Measurements from ENCODE around the gene IRX2. TPM values are rescaled to one million over a fixed set of nuclear protein-coding genes. Genes with fewer than 3 reads are reported as not detected.

IRX2 gene
- total RNA-seq, 2 donors from 2014 or later: 0.12 TPM; not detected in 1

DNA sequence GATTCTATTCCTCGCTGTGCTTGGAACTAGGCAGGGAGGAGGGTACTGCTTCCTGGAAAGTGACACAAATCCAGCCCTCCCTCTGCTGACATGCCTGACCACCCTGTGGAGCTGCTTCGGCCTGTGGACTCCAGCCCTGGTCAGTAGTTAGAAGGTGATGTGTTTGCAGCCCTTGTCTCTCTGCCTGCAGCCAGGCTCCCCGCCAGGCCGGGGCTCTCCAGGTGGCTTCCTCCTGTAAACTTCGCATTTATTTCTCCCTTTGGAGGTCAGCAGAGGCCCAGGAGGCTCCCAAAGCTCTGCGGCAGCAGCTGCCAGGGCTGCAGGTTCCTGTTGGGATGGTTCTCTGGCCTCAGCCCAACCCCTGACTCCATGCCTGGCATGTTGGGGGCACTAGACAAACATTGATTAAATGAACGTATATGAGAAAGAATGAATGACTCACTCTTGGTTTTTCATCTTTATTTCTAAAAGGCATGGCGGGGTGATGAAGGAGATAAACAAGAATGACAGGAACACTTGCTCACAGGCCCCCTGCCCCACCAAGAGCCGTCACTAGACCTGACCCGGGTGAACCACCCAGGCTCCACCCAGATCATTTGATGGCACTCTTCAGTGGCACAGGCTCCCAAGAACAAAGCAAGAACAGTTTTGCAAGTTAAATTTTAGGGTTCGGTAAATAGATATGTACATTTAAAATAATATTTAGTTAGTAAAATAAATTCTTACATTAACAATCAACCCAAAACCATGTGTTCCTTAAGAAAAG, 8.4 kb upstream of the IRX2 start:
- Histone ChIP-seq H3K4me3 (no peak overlapping the region), H3K27me3 (peaks cover 36% of the 10 kb centered on the region), H3K27ac (no peak overlapping the region), H3K9ac (ENCODE audit: low read depth in 2 of 2, low read length in 2 of 2) (no peak overlapping the region), H3K9me3 (no peaks in the 10 kb centered on the region), H3K4me1 (no peaks in the 10 kb centered on the region), H3K36me3 (no peaks in the 10 kb centered on the region)
- DNase-seq: no peak
- intact Hi-C loops (cut with DNase I): no loop called here
- TF ChIP-seq, protein P1, sequence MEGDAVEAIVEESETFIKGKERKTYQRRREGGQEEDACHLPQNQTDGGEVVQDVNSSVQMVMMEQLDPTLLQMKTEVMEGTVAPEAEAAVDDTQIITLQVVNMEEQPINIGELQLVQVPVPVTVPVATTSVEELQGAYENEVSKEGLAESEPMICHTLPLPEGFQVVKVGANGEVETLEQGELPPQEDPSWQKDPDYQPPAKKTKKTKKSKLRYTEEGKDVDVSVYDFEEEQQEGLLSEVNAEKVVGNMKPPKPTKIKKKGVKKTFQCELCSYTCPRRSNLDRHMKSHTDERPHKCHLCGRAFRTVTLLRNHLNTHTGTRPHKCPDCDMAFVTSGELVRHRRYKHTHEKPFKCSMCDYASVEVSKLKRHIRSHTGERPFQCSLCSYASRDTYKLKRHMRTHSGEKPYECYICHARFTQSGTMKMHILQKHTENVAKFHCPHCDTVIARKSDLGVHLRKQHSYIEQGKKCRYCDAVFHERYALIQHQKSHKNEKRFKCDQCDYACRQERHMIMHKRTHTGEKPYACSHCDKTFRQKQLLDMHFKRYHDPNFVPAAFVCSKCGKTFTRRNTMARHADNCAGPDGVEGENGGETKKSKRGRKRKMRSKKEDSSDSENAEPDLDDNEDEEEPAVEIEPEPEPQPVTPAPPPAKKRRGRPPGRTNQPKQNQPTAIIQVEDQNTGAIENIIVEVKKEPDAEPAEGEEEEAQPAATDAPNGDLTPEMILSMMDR (IDR thresholded peaks at IDR 0.05): no peak

DNA sequence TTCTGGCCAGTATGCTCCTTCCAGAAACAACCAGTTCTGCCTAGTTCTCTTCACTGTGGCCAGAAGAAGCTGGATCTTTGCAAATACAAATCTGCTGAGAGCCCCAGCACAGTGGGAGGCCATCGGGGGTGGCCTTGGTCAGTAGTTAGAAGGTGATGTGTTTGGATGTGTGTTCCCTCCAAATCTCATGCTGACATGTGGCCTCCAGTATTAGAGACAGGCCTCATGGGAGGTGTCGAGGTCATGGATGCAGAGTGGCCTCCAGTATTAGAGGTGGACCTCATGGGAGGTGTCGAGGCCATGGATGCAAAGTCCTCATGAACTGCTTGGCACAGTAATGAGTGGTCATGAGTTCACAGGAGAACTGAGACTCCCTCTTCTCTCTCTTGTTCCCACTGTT, 7.6 kb upstream of the IRX2 start:
- H3K9ac ChIP-seq (ENCODE audit: low read depth in 2 of 2, low read length in 2 of 2): no peak overlapping the region
- no peaks in the 10 kb centered on the region for H3K9me3 ChIP-seq
- H3K27ac ChIP-seq: no peak overlapping the region
- H3K36me3 ChIP-seq: no peaks in the 10 kb centered on the region
- intact Hi-C loops (cut with DNase I): no loop called here
- no peaks in the 10 kb centered on the region for H3K4me1 ChIP-seq
- no peak overlapping the region for H3K4me3 ChIP-seq
- peaks cover 42% of the 10 kb centered on the region for H3K27me3 ChIP-seq
- TF ChIP-seq, protein P1 (IDR thresholded peaks at IDR 0.05): no peak
- DNase-seq: no peak

DNA sequence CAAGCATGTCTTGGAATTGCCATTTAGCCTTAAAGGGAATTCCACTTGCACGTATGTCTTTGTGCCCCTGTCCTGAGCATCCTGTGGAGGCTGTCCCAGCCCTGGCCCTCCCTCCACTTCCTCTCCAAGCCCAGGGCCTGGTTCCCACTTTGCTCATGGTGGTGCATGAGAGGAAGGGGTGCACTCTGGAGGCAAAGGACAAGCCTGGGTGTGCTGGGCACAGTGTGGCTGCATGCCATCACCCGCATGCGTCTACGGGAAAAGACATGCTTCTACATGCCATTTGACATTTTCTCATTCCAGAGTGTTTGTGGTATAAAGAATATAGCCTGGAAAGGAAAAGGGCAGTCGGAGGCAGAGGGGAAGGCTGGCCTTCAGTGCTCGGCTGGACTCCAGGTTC, 7.2 kb upstream of the IRX2 start:
- TF ChIP-seq, protein P1 (IDR thresholded peaks at IDR 0.05): no peak

DNA sequence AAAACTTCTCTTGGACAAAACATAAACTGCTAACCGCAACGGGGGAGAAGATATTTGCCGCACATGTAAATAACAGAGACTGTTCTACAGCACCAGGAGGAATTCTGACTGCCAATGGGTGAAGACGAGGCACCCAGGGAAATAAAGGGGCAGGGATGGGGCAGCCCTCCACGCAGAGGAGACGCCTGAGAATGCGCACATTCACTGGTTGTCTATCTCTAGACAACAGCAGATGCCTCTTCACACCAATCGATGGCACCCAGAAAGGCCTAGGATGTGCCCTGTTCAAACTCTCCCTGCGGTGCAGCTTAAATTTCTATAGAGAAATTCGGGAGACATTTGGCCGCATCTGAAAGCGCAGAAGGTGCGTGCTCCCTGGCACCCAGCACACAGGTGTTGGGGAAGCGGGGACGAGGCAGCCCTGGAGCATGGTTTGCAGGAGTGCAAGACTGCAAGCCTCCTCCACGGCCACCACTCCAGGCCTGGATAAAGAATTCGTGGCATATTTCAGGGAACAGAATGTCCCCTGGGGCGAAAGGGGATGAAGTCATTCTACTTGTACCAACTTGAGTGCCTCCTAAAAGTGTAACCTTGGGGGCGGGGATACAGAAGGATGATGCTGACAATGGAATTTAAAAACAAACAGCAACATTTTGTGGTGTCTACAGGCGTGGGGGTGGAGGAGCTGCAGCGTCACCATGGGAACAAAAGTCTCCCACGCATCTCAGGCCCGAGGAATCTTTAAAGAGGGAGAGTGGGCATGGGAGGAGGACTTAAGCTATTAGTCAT, 6.3 kb upstream of the IRX2 start:
- DNase-seq: no peak
- H3K27me3 ChIP-seq: peaks cover 52% of the 10 kb centered on the region
- no peak overlapping the region for H3K27ac ChIP-seq
- H3K9ac ChIP-seq (ENCODE audit: low read depth in 2 of 2, low read length in 2 of 2): no peak overlapping the region
- no peaks in the 10 kb centered on the region for H3K4me1 ChIP-seq
- no peak overlapping the region for H3K4me3 ChIP-seq
- no peaks in the 10 kb centered on the region for H3K9me3 ChIP-seq
- TF ChIP-seq, protein P1 (IDR thresholded peaks at IDR 0.05): no peak
- intact Hi-C loops (cut with DNase I): no loop called here
- no peaks in the 10 kb centered on the region for H3K36me3 ChIP-seq

More for the DNA sequence above, 7.2 kb upstream of the IRX2 start:
- H3K9me3 ChIP-seq: no peaks in the 10 kb centered on the region
- no peak for DNase-seq
- no peaks in the 10 kb centered on the region for H3K36me3 ChIP-seq
- H3K27ac ChIP-seq: no peak overlapping the region
- peaks cover 44% of the 10 kb centered on the region for H3K27me3 ChIP-seq
- no peaks in the 10 kb centered on the region for H3K4me1 ChIP-seq
- intact Hi-C loops (cut with DNase I): no loop called here
- no peak overlapping the region for H3K9ac ChIP-seq (ENCODE audit: low read depth in 2 of 2, low read length in 2 of 2)
- H3K4me3 ChIP-seq: no peak overlapping the region

DNA sequence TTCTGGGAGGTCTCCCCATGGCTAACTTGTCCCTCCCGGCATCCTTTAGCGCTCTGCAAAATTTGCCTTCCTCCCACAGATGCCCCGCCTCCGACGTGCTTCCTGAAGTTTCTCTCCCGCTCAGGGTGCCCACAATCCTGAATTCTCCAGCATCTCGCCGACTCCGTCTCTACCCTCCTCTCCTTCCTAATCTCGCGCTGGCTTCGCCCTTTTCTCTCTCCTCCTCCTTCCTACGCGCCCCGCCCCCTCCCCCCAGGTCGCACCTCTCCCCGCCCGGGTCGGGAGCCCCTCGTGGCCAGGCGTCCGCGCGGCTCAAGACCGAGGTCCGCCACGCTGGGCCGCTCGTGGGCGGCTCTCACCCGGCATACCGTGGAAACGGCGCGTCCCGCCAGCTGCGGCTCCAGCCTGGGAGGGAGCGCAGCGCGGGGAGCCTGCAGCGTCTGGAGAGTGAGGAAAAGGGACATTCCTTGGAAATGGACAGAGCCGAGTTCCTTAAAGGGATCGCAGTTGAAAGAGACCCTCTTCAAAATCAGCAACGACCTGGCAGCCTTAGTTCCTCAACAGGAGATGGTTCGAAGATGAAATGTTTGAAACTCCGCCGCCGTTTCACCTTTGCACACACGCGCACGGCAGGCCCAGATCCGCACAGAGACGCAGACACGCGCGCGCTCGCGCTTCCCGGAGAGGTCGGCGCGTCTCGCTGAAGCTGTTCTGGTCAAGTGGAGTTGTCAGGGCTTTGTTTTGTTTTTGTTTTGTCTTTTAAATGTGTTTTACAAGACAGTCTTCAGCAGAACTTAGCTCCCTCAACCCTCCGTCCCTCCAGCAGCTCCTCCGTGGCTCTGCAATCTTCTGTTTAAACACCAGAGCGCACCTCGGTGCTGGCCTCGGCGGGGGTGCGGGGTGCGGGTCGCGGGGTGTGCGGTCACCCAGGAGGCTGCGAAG, 5.0 kb upstream of the IRX2 start:
- Histone ChIP-seq H3K4me1 (no peaks in the 10 kb centered on the region), H3K4me3 (no peak overlapping the region), H3K27ac (no peak overlapping the region), H3K9me3 (no peaks in the 10 kb centered on the region), H3K36me3 (no peaks in the 10 kb centered on the region), H3K9ac (ENCODE audit: low read depth in 2 of 2, low read length in 2 of 2) (no peak overlapping the region), H3K27me3 (peaks cover 63% of the 10 kb centered on the region)
- no peak for DNase-seq
- TF ChIP-seq, protein P1 (IDR thresholded peaks at IDR 0.05): no peak
- intact Hi-C loops (cut with DNase I): no loop called here
